Measurements from ENCODE around the gene DRAM1.
"Not testable (repeated sequence)": the region's sequence is repeated elsewhere in the genome, so short reads cannot be mapped to it uniquely, and the experiment has no call there.

DRAM1 gene

GRCh38 chr12:101859664-101860607 lies 17.4 kb upstream of the DRAM1 start:
- no peak for DNase-seq (ENCODE audit: low read depth in 2 of 2, low spot score in 1 of 2)

- DNase-seq (ENCODE audit: low read depth in 2 of 2, low spot score in 1 of 2) = not testable (repeated sequence)
These were observed 15.7 kb upstream of the DRAM1 start for GRCh38 chr12:101861688-101862087.

GRCh38 chr12:101862245-101862644 lies 15.1 kb upstream of the DRAM1 start:
- no peak for DNase-seq (ENCODE audit: low read depth in 2 of 2, low spot score in 1 of 2)

DNA sequence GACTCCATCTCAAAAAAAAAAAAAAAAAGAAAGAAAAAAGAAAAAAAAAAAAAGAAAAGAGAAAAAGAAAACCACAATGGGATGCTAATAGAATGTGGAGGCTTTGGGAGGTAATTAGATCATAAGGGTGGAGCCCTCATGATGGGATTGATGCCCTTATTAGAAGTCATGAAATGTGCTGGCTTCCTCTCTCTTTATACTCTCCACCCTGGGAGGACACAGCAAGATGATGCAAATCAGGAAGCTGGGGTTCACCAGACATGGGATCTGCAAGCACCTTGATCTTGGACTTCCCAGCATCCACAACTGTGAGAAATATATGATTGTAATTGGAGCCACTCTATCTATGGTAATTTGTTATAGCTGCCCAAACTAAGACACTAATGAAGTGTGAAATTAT lies 13.4 kb upstream of the DRAM1 start:
- no peak for DNase-seq (ENCODE audit: low read depth in 2 of 2, low spot score in 1 of 2)

DNA sequence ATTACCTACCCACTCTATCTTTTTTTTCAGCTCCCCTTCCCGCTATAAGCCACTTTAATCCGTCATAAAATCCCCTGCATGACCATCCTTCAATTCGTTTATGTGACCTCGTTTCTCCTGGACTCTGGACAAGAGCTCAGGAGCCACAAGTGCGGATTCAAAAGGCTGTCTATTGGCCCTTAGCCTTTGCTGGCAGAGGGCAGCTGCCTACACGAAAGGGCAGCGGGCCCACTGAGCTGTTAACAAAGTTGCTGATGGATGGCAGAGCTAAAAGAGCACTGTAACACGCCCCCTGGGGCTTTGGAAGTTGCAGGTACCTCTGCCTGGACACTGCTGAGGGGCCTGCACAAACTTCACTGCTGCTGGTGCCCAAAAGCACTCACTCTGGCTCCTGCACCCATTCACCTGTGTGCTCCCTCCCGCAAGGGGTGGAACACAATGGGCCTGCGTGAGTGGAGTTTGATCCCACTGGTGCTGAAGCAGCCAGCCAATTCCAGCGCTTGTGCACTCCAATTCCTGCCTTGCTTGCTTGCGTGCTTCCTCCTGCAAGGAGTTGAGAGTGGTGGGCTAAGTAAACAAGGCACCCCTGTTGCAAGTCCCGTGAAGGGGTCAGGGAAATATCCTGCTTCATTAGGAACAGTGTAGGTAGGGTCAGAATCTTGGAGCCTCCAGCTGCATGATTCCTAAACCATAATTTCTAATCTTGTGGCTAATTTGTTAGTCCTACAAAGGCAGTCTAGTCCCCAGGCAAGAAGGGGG lies 10.6 kb upstream of the DRAM1 start:
- DNase-seq (ENCODE audit: low read depth in 2 of 2, low spot score in 1 of 2) = no peak

DNA sequence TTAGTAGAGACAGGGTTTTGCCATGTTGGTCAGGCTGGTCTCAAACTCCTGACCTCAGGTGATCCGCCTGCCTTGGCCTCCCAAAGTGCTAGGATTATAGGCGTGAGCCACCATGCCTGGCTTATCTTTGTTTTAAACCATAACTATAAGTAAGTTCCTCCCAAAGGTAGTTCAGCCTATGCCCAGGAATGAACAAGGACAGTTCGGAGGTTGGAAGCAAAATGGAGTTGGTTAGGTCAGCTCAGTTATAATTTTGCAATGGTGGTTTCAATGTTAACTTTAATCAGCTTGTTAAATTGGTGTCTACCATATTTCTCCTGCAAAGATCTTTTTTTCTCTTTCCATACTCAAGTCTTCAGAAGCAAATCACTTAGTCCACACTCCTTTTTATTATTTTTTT lies 9.8 kb upstream of the DRAM1 start:
- not testable (repeated sequence) for DNase-seq (ENCODE audit: low read depth in 2 of 2, low spot score in 1 of 2)

DNA sequence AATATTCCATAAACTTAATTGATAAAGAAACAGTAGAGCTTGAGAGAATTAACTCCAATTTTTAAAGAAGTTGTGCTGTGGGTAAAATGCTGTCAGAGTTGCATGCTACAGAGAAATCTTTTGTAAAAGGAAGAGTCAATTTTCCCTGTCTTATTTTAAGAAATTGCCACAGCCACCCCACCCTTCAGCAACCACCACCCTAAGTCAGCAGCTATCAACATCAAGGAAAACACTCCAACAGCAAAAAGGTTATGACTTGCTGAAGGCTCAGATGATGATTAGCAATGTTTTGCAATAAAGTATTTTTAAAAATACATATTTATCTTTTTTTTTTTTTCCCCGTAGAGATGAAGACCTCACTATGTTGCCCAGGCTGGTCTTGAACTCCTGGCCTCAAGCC lies 6.5 kb upstream of the DRAM1 start:
- no peak for DNase-seq (ENCODE audit: low read depth in 2 of 2, low spot score in 1 of 2)

GRCh38 chr12:101875162-101875561 lies 2.2 kb upstream of the DRAM1 start:
- no peak for DNase-seq (ENCODE audit: low read depth in 2 of 2, low spot score in 1 of 2)

DNA sequence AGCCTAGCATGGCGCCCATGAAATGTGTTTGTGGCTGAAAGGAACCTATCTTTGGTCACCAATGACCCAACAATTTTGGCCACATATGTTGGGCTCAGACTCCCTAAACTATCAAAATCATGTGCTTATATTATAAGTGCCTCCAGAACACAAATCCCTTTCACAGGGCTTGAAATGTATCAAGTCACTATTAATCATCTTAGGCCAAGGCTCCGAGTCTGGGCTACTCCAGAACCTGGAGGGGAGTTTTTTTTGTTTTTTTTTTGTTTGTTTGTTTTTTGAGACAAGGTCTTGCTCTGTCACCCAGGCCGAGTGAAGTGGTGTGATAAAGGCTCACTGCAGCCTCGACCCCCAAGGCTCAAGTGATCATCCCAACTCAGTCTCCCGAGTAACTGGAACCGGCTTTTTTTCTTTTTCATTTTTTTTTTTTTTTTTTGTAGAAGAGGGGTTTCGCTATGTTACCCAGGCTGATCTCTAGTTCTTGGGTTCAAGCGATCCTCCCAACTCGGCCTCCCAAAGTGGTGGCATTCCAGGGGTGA lies 989 bp upstream of the DRAM1 start:
- no peak for DNase-seq (ENCODE audit: low read depth in 2 of 2, low spot score in 1 of 2)

DNA sequence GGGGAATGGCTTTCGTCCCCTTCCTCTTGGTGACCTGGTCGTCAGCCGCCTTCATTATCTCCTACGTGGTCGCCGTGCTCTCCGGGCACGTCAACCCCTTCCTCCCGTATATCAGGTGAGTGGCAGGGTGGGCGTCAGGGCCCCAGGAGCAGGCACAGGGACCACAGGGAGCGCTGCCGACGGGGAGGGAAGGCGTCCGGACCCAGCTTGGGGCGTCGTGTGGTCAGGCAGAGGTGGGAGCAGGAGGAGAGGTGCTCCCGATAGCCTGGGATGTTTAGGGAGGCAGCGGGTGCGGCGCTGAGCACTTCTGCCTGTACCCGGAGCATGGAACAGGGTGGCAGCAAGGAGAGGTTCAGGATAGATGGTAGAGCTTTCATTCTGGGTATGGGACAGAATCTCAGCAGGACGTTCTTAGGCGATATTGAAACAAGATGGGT lies 444 bp downstream of the DRAM1 start:
- DNase-seq (ENCODE audit: low read depth in 2 of 2, low spot score in 1 of 2) = no peak

DNA sequence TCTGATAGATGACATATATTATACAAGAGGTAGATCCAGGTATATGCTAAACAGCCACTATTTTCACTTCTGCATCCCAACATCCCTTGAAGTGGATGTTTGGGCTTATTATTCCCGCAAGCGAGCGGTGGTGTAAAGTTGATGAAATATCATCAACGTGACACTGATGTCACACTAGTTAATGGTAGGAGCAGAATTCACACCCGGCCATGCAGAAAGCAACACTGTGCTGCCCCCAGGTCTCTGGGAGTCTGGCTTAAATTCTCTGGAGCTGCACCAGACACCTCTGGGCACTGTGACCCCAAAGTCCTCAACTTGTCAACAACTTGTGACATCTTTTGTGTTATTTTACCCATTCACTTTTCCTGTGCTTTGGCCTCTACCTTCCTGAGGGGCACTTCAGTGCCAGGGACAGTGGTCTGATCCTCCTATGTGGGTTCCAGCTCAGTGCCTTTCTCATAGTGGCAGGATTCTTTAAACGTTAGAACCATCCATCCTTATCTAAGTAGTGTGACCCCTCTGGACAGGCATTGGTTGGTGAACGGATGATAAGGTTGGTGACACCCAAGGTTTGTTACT lies 952 bp downstream of the DRAM1 start:
- DNase-seq (ENCODE audit: low read depth in 2 of 2, low spot score in 1 of 2) = no peak

DNA sequence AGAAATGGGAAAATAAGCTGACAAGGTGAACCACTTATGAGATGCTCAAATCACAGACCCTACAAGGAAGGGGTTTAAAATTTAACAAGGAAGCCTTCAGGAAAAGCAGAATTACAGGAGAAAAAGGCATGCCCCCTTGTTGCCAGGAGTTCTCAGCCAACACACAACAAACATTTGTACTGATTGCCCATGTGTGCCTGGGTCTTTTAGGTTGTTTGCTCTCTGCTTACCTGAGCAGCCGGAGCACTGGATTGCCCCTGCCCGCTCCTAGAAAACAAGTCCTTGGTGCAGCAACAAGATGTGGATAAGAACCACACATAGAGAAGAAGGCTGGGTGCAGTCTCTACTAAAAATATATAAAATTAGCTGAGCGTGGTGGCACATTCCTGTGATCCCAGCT lies 3.4 kb downstream of the DRAM1 start:
- no peak for DNase-seq (ENCODE audit: low read depth in 2 of 2, low spot score in 1 of 2)

DNA sequence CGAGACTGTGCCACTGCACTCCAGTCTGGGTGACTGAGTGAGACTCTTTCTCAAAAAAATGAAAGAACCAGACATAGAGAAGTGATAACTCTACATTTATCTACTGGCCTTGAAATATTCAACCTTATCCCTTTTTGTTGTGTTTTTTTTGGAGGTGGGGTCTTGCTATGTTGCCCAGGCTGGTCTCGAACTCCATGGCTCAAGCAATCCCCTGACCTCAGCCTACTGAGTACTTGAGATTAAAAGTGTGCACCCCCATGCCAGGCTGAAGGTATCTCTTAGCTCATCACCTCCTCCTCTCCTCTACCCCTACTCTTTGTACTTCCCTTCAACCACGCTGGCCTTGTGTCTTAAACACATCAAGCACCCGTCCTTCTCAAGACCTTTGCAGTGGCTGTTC lies 3.8 kb downstream of the DRAM1 start:
- no peak for DNase-seq (ENCODE audit: low read depth in 2 of 2, low spot score in 1 of 2)

DNA sequence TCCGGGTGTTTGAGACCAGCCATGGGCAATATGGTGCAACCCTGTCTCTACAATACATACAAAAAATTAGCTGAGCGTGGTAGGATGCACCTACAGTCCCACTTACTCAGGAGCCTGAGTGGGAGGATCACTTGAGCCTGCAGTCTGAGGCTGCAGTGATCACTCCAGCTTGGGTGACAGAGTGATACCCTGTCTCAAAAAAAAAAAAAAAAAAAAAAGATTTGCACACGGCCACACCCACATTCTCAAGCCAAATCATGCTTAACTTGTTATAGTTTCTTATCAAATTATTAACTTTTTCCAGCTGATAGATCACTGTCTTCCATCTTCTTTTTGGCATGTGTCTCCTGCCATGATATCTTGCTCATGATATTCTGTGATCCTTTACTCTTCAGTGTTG lies 6.8 kb downstream of the DRAM1 start:
- no peak for DNase-seq (ENCODE audit: low read depth in 2 of 2, low spot score in 1 of 2)

DNA sequence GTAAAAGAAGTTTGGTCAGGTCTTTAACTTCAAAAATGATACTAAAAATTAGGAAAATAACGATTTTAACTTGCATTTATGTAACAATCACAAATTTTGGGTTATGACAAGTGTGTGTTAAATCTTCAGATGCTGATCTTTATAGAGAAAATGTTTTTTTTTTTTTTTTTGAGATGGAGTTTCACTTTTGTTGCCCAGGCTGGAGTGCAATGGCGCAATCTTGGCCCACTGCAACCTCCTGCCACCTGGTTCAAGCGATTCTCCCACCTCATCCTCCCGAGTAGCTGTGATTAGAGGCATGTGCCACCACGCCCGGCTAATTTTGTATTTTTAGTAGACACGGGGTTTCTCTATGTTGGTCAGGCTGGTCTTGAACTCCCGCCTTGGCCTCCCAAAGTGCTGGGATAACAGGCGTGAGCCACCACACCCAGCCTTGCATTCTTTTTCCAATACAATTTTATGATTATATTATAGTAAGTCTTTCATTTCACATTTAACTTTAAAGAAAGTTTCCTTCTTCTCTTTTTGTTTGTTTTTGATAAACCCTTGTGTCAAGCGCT lies 7.5 kb downstream of the DRAM1 start:
- not testable (repeated sequence) for DNase-seq (ENCODE audit: low read depth in 2 of 2, low spot score in 1 of 2)

- no peak for DNase-seq (ENCODE audit: low read depth in 2 of 2, low spot score in 1 of 2)
These were observed 8.7 kb downstream of the DRAM1 start for GRCh38 chr12:101885912-101886561.

- DNase-seq (ENCODE audit: low read depth in 2 of 2, low spot score in 1 of 2) = no peak
These were observed 11.9 kb downstream of the DRAM1 start for GRCh38 chr12:101889211-101889752.

DNA sequence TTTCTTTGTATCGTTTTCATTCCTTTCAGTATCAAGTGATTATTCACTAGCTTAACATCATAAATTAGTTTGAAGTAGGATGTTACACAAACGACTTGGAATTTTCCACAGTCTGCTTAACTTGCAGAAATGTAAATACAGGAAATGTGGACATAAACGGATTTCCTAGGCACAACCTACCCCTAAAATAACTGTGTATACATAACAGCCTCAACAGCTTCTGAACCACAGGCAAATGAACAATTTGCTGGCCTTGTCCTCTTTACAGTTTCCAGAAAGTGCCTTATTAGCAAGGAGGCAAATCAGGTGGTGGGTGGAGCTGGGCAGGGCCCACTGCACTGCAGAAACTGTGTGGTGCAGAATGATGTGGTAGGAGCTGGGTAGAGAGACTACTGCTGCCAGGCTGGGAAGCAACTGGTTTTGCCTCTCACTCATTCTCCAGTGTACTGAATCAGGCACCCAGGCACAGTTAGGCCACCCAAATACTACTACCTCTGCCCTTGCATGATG lies 14.1 kb downstream of the DRAM1 start:
- no peak for DNase-seq (ENCODE audit: low read depth in 2 of 2, low spot score in 1 of 2)

- no peak for DNase-seq (ENCODE audit: low read depth in 2 of 2, low spot score in 1 of 2)
These were observed 15.4 kb downstream of the DRAM1 start for GRCh38 chr12:101892794-101893193.

GRCh38 chr12:101901777-101902176 lies 24.4 kb downstream of the DRAM1 start:
- no peak for DNase-seq (ENCODE audit: low read depth in 2 of 2, low spot score in 1 of 2)

Measured in stimulated activated CD8-positive, alpha-beta memory T cell treated with anti-CD3 and anti-CD28 coated beads, Interleukin-4, amount 100 ng/mL, for 4 hours (primary cell).